ENCODE data around the gene BCL6B.

DNA sequence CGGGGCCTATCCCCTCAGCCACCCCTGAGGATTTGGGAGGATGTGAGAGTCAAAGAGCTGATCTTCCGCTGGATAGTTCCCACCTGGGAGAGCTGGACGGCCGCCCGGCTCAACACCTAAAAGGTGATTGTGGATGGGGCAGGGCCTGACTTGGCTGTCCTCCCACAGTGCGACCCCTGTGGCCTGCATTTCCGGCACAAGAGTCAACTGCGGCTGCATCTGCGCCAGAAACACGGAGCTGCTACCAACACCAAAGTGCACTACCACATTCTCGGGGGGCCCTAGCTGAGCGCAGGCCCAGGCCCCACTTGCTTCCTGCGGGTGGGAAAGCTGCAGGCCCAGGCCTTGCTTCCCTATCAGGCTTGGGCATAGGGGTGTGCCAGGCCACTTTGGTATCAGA is 4.5 kb downstream of the BCL6B start:
- TF ChIP-seq, protein P1, sequence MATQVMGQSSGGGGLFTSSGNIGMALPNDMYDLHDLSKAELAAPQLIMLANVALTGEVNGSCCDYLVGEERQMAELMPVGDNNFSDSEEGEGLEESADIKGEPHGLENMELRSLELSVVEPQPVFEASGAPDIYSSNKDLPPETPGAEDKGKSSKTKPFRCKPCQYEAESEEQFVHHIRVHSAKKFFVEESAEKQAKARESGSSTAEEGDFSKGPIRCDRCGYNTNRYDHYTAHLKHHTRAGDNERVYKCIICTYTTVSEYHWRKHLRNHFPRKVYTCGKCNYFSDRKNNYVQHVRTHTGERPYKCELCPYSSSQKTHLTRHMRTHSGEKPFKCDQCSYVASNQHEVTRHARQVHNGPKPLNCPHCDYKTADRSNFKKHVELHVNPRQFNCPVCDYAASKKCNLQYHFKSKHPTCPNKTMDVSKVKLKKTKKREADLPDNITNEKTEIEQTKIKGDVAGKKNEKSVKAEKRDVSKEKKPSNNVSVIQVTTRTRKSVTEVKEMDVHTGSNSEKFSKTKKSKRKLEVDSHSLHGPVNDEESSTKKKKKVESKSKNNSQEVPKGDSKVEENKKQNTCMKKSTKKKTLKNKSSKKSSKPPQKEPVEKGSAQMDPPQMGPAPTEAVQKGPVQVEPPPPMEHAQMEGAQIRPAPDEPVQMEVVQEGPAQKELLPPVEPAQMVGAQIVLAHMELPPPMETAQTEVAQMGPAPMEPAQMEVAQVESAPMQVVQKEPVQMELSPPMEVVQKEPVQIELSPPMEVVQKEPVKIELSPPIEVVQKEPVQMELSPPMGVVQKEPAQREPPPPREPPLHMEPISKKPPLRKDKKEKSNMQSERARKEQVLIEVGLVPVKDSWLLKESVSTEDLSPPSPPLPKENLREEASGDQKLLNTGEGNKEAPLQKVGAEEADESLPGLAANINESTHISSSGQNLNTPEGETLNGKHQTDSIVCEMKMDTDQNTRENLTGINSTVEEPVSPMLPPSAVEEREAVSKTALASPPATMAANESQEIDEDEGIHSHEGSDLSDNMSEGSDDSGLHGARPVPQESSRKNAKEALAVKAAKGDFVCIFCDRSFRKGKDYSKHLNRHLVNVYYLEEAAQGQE (IDR thresholded peaks at IDR 0.05; ENCODE audit: insufficient read depth in 1 of 2, low read depth in 2 of 2, low read length in 1 of 2) = no peak
- TF ChIP-seq, protein P2, sequence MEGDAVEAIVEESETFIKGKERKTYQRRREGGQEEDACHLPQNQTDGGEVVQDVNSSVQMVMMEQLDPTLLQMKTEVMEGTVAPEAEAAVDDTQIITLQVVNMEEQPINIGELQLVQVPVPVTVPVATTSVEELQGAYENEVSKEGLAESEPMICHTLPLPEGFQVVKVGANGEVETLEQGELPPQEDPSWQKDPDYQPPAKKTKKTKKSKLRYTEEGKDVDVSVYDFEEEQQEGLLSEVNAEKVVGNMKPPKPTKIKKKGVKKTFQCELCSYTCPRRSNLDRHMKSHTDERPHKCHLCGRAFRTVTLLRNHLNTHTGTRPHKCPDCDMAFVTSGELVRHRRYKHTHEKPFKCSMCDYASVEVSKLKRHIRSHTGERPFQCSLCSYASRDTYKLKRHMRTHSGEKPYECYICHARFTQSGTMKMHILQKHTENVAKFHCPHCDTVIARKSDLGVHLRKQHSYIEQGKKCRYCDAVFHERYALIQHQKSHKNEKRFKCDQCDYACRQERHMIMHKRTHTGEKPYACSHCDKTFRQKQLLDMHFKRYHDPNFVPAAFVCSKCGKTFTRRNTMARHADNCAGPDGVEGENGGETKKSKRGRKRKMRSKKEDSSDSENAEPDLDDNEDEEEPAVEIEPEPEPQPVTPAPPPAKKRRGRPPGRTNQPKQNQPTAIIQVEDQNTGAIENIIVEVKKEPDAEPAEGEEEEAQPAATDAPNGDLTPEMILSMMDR (IDR thresholded peaks at IDR 0.05) = no peak
- TF ChIP-seq POLR2AphosphoS5 (IDR thresholded peaks at IDR 0.05; ENCODE audit: low read depth, low read length) = no peak

Data from Panc1 (cell line).